NCI-H748 (cell line): ENCODE data around the gene CDH19.
"Not testable (repeated sequence)": the region's sequence is repeated elsewhere in the genome, so short reads cannot be mapped to it uniquely, and the experiment has no call there.

ENCODE experiments used
- DNase-seq: peaks from one replicate; lab custom pipeline; 2025; ENCODE audit not compliant: unreplicated experiment; lab: John Stamatoyannopoulos, UW

Gene CDH19

DNA sequence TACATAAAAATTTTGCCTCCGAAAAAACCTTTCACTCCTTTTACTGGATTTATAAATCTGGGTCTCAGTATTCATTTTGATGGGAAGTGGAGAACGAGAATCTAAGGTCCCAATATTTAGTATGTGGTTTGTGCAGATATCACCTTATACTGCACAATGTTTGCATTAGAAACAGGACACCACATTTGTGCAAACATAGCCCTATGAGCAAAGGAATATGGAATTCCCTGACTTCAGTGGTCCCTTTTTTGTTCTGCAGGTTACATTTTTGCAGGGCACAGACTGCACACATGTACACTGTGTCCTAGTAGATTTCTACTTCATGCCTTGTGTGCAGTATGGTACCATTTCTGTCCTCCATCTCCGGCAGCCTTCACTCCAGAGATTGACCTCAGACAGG is 130.0 kb downstream of the CDH19 start:
- DNase-seq: no peak

DNA sequence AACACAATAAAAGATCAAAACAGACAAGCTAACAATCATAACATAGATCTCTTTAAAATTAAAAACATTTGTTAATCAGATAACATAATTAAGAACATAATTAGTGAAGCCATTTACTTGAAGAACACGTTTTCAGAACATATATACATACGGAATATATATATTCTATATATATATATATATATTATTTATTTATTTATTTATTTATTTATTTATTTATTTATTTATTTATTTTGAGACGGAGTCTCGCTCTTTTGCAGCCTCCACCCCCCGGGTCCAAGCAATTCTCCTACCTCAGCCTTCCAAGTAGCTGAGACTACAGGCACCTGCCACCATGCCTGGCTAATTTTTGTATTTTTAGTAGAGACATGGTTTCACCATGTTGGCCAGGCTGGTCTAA is 137.7 kb downstream of the CDH19 start:
- not testable (repeated sequence) for DNase-seq

DNA sequence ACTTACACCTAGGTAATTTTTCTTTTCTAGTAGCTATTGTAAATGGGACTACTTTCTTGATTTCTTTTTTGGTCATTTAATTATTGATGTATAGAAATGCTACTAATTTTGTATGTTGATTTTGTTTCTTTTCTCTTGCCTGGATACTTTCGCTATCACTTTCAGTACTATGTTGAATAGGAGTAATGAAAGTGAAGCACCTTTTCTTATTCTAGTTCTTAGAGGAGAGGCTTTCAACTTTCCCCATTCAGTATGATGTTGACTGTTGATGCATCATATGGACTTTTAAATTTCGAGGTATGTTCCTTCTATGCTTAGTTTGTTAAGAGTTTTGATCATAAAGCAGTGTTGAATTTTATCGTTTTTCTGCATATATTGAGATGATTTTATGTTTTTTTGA is 142.5 kb downstream of the CDH19 start:
- DNase-seq: no peak

DNA sequence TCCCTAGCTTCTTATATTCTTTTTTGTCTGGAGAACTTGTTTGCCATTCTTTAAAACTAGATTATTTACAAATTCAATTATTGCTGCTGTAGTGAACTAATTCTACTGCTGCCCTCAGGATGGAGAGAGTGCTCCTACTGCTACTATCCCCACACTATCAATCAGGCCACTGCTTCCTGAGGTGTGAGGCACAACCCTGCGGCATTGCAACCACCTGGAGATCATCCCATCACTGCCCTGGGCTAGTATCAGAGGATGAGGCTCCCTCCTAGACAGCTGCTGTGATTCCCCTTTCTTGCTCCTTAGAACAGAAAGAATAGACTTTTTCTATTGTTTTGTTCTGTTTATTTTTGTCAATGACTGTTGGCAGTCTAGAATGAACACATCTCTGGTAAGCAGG is 146.6 kb downstream of the CDH19 start:
- no peak for DNase-seq
